GM12878 (cell line): ENCODE results near the gene TBC1D25. TPM values are rescaled to one million over a fixed set of nuclear protein-coding genes. Genes with fewer than 3 reads are reported as not detected.

Experiments used
- ATAC-seq: fragments of 200-7000 bp; cut with Tn5 transposase; 3 replicates; pipeline ENCODE4 v1.9.1; 2020; ENCODE audit warnings: mild to moderate bottlenecking, moderate library complexity
- BruUV-seq: library from RNA; stranded (reverse); fragments of 400-500 nt; replicated peaks from 2 replicates; lab custom pipeline; 2021; lab: Mats Ljungman, UMichigan
- CTCF ChIA-PET: fragments of 300-600 bp; sonication (Branson Sonifier 250); formaldehyde crosslinking; extraction: SDS; loops from one replicate; lab custom pipeline; 2021; ENCODE audit warnings: inconsistent platforms; lab: Yijun Ruan, JAX
- POLR2A ChIA-PET: fragments of 350-600 bp; formaldehyde crosslinking; extraction: SDS; loops from one replicate; lab custom pipeline; 2021; ENCODE audit warnings: inconsistent platforms; lab: Charles Lee
- RAD21 ChIA-PET: fragments of 300-600 bp; sonication (Branson Sonifier 250); formaldehyde crosslinking; loops from one replicate; lab custom pipeline; 2023; ENCODE audit warnings: antibody characterized with exemption; ENCODE audit not compliant: unreplicated experiment; lab: Charles Lee
- SMC1A ChIA-PET: fragments of 300-600 bp; sonication (Branson Sonifier 250); formaldehyde crosslinking; loops from one replicate; lab custom pipeline; 2023; ENCODE audit not compliant: unreplicated experiment, uncharacterized antibody; lab: Charles Lee
- DNase-seq: peaks from one replicate; pipeline ENCODE4 v3.0.0-alpha.2; 2011; ENCODE audit warnings: low read depth, low spot score
- FAIRE-seq: peaks from 3 replicates; lab custom pipeline; 2011; peaks lifted over from hg19 to GRCh38; lab: Jason Lieb, UNC
- H2AFZ ChIP-seq: 2 replicates; pipeline ENCODE4 v1.6.0; 2011; ENCODE audit warnings: low read depth, low read length, control low read depth; ENCODE audit not compliant: control insufficient read depth
- H3K27ac ChIP-seq: 2 replicates; pipeline ENCODE4 v1.5.1; 2011; ENCODE audit warnings: control low read depth; ENCODE audit not compliant: control insufficient read depth, insufficient read depth
- H3K27me3 ChIP-seq, 2 experiments: replicated peaks in 1 of 2; 2 replicates each; pipeline versions ENCODE4 v1.6.0 to v1.6.1; 2011; ENCODE audit warnings: low read length in 1 of 2; ENCODE audit not compliant: control insufficient read depth in 2 of 2, insufficient read depth in 2 of 2
- H3K36me3 ChIP-seq, 2 experiments: 2 replicates each; pipeline ENCODE4 v1.5.1; 2011; ENCODE audit warnings: low read length in 1 of 2; ENCODE audit not compliant: control insufficient read depth in 2 of 2, insufficient read depth in 2 of 2
- H3K4me1 ChIP-seq: 2 replicates; pipeline ENCODE4 v1.6.1; 2011; ENCODE audit warnings: mild to moderate bottlenecking, low read length, moderate library complexity, mixed read lengths; ENCODE audit not compliant: control insufficient read depth, insufficient read depth
- H3K4me2 ChIP-seq: 2 replicates; pipeline ENCODE4 v1.6.0; 2011; ENCODE audit warnings: control low read depth; ENCODE audit not compliant: control insufficient read depth, insufficient read depth
- H3K4me3 ChIP-seq: fragments of 200-600 bp; sonication (generic); 2 replicates; pipeline ENCODE4 v1.5.1; 2016
- H3K79me2 ChIP-seq: 2 replicates; pipeline ENCODE4 v1.6.0; 2011; ENCODE audit warnings: low read length; ENCODE audit not compliant: control insufficient read depth, insufficient read depth
- H3K9ac ChIP-seq: 2 replicates; pipeline ENCODE4 v1.8.0; 2011; ENCODE audit warnings: low read length, control low read depth, mixed read lengths; ENCODE audit not compliant: control insufficient read depth, insufficient read depth
- H3K9me3 ChIP-seq: replicated peaks from 3 replicates; pipeline ENCODE4 v1.5.1; 2011; ENCODE audit warnings: mild to moderate bottlenecking, low read length; ENCODE audit not compliant: control insufficient read depth, insufficient read depth
- H4K20me1 ChIP-seq: 2 replicates; pipeline ENCODE4 v1.6.0; 2011; ENCODE audit not compliant: control insufficient read depth, insufficient read depth
- BACH1 ChIP-seq: fragments of 450-650 bp; IDR thresholded peaks from 2 replicates; pipeline ENCODE4 v1.6.1; 2017; ENCODE audit warnings: mild to moderate bottlenecking, borderline replicate concordance
- CBFB ChIP-seq: IDR thresholded peaks from 2 replicates; pipeline ENCODE4 v1.6.1; 2016; ENCODE audit warnings: antibody characterized with exemption, low read depth
- HDAC2 ChIP-seq: fragments of 200-600 bp; sonication (generic); IDR thresholded peaks from 2 replicates; pipeline ENCODE4 v1.6.1; 2017
- JUNB ChIP-seq: IDR thresholded peaks from 2 replicates; pipeline ENCODE4 v1.6.1; 2016; ENCODE audit warnings: antibody characterized with exemption, mild to moderate bottlenecking
- MEF2B ChIP-seq: fragments of 450-650 bp; IDR thresholded peaks from 2 replicates; pipeline ENCODE4 v1.6.1; 2018; ENCODE audit warnings: mild to moderate bottlenecking, moderate library complexity; ENCODE audit not compliant: partially characterized antibody, poor library complexity, severe bottlenecking
- MXI1 ChIP-seq: fragments of 150-350 bp; IDR thresholded peaks from 2 replicates; pipeline ENCODE4 v1.6.1; 2011; ENCODE audit warnings: low read depth, mild to moderate bottlenecking, inconsistent platforms, low read length, improper control_type of control experiment
- MYB ChIP-seq: fragments of 150-350 bp; IDR thresholded peaks from 2 replicates; pipeline ENCODE4 v1.6.1; 2014; ENCODE audit warnings: mild to moderate bottlenecking, low read depth, low read length, borderline replicate concordance
- SMAD1 ChIP-seq: fragments of 450-650 bp; IDR thresholded peaks from 2 replicates; pipeline ENCODE4 v1.6.1; 2018; ENCODE audit warnings: mild to moderate bottlenecking, low read depth; ENCODE audit not compliant: partially characterized antibody
- SUPT20H ChIP-seq: IDR thresholded peaks from 2 replicates; pipeline ENCODE4 v1.6.1; 2011; ENCODE audit warnings: low read depth, mild to moderate bottlenecking, low read length, moderate library complexity, borderline replicate concordance; ENCODE audit not compliant: control insufficient read depth
- TARDBP ChIP-seq: IDR thresholded peaks from 2 replicates; pipeline ENCODE4 v1.6.1; 2016; ENCODE audit warnings: borderline replicate concordance
- ZNF217 ChIP-seq: fragments of 450-650 bp; IDR thresholded peaks from 2 replicates; pipeline ENCODE4 v1.6.1; 2017; ENCODE audit warnings: antibody characterized with exemption, mild to moderate bottlenecking
- WGBS: methylation state at CpG from one replicate; pipeline ENCODE4 v1.1.6; 2016; ENCODE audit warnings: low lambda C conversion rate; ENCODE audit not compliant: insufficient replicate concordance, insufficient coverage; ENCODE audit errors: missing lambda C conversion rate; 5-methylcytosine and 5-hydroxymethylcytosine counted together
- in situ Hi-C: fragments of 300-500 bp; cut with MboI; formaldehyde crosslinking; loops from 9 replicates; pipeline ENCODE4 v1.14.3; 2018; ENCODE audit warnings: mixed read lengths
- intact Hi-C: fragments of 100-400 bp; cut with micrococcal nuclease; formaldehyde crosslinking; loops from one replicate; pipeline ENCODE4 v1.14.2; 2022; ENCODE audit not compliant: unreplicated experiment
- polyA plus RNA-seq, 11 experiments: library from polyadenylated mRNA; depleted of rRNA in 4 of 11; unstranded in 6 of 11; stranded (reverse) in 5 of 11; fragments of >200 nt; fragmentation: Nextera tagmentation in 4 of 11; fragmentation: Illumina TruSeq in 1 of 11; extraction: Ambion mirVana in 4 of 11; extraction: Trizol in 1 of 11; gene quantifications; 1 replicate in 1 of 11; 2 replicates in 10 of 11; pipeline versions ENCODE4 v1.2.1 to v1.2.3, GENCODE V29; 2011 to 2016; ENCODE audit warnings: inconsistent platforms in 2 of 11, missing spikeins in 2 of 11, low read depth in 1 of 11
- total RNA-seq, 4 experiments: library from RNA; depleted of rRNA in 3 of 4; stranded (reverse); fragments of >200 nt in 3 of 4; fragmentation: Illumina TruSeq in 1 of 4; extraction: Trizol in 1 of 4; gene quantifications; 2 replicates each; pipeline versions ENCODE4 v1.2.1 to v1.2.3, GENCODE V29; 2013 to 2021
- TF ChIP-seq, protein P1 (sequence below): fragments of 450-650 bp; IDR thresholded peaks from 2 replicates; pipeline ENCODE4 v1.6.1; 2017; ENCODE audit warnings: mild to moderate bottlenecking
- TF ChIP-seq, protein P2 (sequence below): IDR thresholded peaks from 2 replicates; pipeline ENCODE4 v1.6.1; 2012; ENCODE audit warnings: improper control_type of control experiment, low read depth, low read length; ENCODE audit not compliant: insufficient replicate concordance
- TF ChIP-seq, protein P3 (sequence below): IDR thresholded peaks from 2 replicates; pipeline ENCODE4 v1.6.1; 2012; ENCODE audit warnings: low read depth, low read length, improper control_type of control experiment

TBC1D25 gene
- total and polyA plus RNA-seq, 10 of the 15 experiments (the other 5 are each of a cell fraction or from before 2014, with no cell fraction given), result 0.79 to 17.3 (median 10.0) TPM

DNA sequence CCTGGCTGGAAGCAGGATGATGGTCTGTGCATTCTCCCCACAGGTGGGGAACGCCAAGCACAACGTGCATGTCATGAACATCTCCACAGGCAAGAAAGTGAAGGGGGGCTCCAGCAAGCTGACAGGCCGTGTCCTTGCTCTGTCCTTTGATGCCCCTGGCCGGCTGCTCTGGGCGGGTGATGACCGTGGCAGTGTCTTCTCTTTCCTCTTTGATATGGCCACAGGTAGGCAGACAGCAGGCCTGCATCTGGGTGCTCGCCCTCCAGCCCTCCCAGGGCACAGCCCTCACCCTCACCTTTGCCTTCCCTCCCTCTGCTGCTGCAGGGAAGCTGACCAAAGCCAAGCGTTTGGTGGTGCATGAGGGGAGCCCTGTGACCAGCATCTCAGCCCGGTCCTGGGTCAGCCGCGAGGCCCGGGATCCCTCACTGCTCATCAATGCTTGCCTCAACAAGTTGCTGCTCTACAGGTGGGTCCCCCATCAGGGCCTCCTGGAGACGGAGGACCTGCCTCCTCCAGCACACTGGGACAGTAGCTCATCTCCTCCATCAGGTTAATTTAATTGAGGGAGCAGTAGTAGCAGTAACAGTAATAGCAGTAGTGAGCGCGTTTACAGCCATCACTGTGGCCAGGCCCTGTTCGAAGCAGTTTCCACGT lies 62.4 kb downstream of the TBC1D25 start:
- ChIA-PET SMC1A (no interaction called here), CTCF (no interaction called here), RAD21 (no interaction called here), POLR2A (no interaction called here)
- DNase-seq (no peak), FAIRE-seq (no peak), ATAC-seq (no peak)
- in situ Hi-C loops, result no loop called here
- Histone ChIP-seq H4K20me1 (no peaks in the 10 kb centered on the region), H3K36me3 (no peaks in the 10 kb centered on the region), H3K27me3 (no peaks in the 10 kb centered on the region), H3K79me2 (no peaks in the 10 kb centered on the region), H3K9me3 (no peaks in the 10 kb centered on the region; the same call in 2 of the 3 replicates), H3K9ac (no peak overlapping the region), H3K27ac (no peak overlapping the region), H3K4me3 (no peak overlapping the region), H2AFZ (no peak overlapping the region), H3K4me2 (no peak overlapping the region)
- WGBS, result 65% methylated on average over 17 of the region's 17 CpGs
- BruUV-seq, result no TSS peak
- intact Hi-C loops, result no loop called here
- TF ChIP-seq MYB (no peak), JUNB (no peak), HDAC2 (no peak), BACH1 (no peak), ZNF217 (no peak), TARDBP (no peak), MEF2B (no peak), SUPT20H (no peak), CBFB (no peak), MXI1 (no peak), SMAD1 (no peak)
- TF ChIP-seq, protein P1, sequence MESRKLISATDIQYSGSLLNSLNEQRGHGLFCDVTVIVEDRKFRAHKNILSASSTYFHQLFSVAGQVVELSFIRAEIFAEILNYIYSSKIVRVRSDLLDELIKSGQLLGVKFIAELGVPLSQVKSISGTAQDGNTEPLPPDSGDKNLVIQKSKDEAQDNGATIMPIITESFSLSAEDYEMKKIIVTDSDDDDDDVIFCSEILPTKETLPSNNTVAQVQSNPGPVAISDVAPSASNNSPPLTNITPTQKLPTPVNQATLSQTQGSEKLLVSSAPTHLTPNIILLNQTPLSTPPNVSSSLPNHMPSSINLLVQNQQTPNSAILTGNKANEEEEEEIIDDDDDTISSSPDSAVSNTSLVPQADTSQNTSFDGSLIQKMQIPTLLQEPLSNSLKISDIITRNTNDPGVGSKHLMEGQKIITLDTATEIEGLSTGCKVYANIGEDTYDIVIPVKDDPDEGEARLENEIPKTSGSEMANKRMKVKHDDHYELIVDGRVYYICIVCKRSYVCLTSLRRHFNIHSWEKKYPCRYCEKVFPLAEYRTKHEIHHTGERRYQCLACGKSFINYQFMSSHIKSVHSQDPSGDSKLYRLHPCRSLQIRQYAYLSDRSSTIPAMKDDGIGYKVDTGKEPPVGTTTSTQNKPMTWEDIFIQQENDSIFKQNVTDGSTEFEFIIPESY, result no peak
- TF ChIP-seq, protein P2, sequence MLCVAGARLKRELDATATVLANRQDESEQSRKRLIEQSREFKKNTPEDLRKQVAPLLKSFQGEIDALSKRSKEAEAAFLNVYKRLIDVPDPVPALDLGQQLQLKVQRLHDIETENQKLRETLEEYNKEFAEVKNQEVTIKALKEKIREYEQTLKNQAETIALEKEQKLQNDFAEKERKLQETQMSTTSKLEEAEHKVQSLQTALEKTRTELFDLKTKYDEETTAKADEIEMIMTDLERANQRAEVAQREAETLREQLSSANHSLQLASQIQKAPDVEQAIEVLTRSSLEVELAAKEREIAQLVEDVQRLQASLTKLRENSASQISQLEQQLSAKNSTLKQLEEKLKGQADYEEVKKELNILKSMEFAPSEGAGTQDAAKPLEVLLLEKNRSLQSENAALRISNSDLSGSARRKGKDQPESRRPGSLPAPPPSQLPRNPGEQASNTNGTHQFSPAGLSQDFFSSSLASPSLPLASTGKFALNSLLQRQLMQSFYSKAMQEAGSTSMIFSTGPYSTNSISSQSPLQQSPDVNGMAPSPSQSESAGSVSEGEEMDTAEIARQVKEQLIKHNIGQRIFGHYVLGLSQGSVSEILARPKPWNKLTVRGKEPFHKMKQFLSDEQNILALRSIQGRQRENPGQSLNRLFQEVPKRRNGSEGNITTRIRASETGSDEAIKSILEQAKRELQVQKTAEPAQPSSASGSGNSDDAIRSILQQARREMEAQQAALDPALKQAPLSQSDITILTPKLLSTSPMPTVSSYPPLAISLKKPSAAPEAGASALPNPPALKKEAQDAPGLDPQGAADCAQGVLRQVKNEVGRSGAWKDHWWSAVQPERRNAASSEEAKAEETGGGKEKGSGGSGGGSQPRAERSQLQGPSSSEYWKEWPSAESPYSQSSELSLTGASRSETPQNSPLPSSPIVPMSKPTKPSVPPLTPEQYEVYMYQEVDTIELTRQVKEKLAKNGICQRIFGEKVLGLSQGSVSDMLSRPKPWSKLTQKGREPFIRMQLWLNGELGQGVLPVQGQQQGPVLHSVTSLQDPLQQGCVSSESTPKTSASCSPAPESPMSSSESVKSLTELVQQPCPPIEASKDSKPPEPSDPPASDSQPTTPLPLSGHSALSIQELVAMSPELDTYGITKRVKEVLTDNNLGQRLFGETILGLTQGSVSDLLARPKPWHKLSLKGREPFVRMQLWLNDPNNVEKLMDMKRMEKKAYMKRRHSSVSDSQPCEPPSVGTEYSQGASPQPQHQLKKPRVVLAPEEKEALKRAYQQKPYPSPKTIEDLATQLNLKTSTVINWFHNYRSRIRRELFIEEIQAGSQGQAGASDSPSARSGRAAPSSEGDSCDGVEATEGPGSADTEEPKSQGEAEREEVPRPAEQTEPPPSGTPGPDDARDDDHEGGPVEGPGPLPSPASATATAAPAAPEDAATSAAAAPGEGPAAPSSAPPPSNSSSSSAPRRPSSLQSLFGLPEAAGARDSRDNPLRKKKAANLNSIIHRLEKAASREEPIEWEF, result no peak
- TF ChIP-seq, protein P3, sequence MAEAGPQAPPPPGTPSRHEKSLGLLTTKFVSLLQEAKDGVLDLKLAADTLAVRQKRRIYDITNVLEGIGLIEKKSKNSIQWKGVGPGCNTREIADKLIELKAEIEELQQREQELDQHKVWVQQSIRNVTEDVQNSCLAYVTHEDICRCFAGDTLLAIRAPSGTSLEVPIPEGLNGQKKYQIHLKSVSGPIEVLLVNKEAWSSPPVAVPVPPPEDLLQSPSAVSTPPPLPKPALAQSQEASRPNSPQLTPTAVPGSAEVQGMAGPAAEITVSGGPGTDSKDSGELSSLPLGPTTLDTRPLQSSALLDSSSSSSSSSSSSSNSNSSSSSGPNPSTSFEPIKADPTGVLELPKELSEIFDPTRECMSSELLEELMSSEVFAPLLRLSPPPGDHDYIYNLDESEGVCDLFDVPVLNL, result no peak
- TF ChIP-seq, all 136 proteins: peak for 0
- no peaks in the 10 kb centered on the region for H3K4me1 ChIP-seq
